Dermis blood vessel endothelial cell (primary cell): ENCODE measurements around the gene G6PC1. TPM values are rescaled to one million over a fixed set of nuclear protein-coding genes. Genes with fewer than 3 reads are reported as not detected.
"Not testable (repeated sequence)": the region's sequence is repeated elsewhere in the genome, so short reads cannot be mapped to it uniquely, and the experiment has no call there.

Source experiments
- DNase-seq: peaks from one replicate; pipeline ENCODE4 v3.0.0; 2010
- total RNA-seq: library from RNA; depleted of rRNA; stranded (reverse); fragments of >200 nt; gene quantifications from 2 replicates; pipeline ENCODE4 v1.2.3, GENCODE V29; 2014

G6PC1 gene
- total RNA-seq, 1 donor from 2014 or later = not detected

DNA sequence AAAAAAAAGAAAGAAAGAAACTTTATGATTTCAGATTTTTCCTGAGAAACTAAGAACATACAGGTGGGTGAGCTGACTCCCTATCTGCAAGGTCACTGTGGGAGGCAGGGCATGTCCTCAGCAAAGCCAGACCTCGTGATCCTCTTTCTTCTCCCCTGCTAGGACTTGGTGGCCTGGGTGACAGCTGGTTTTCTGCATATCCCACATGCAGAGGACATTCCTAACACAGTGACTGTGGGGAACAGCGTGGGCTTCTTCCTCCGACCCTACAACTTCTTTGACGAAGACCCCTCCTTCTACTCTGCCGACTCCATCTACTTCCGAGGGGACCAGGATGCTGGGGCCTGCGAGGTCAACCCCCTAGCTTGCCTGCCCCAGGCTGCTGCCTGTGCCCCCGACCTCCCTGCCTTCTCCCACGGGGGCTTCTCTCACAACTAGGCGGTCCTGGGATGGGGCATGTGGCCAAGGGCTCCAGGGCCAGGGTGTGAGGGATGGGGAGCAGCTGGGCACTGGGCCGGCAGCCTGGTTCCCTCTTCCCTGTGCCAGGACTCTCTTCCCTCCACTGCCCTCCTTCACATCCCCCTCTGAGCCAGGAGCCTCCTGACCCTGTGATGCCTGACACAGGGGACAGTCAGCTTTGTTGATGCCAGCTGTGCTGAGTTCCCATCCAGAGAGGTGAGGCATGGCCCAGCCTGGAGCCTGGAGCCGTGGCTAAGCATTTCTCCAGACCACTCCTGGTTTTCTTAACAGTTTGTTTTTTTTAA lies 26.5 kb upstream of the G6PC1 start:
- DNase-seq = not testable (repeated sequence)

DNA sequence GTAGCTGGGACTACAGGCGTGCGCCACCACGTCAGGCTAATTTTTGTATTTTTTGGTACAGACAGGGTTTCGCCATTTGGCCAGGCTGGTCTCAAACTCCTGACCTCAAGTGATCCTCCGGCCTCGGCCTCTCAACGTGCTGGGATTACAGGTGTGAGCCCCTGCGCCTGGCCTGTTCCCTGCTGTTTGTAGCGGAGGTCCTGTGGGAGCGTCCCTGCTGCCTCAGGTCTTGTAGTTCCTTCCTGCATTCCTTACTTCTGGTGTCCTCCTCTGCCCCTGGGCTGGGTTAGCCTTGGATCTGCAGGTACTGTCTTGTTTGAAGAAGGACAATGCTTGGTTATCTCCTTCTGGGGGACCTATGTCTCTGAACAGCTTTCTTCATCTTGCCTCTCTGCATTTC lies 23.6 kb upstream of the G6PC1 start:
- no peak for DNase-seq

DNA sequence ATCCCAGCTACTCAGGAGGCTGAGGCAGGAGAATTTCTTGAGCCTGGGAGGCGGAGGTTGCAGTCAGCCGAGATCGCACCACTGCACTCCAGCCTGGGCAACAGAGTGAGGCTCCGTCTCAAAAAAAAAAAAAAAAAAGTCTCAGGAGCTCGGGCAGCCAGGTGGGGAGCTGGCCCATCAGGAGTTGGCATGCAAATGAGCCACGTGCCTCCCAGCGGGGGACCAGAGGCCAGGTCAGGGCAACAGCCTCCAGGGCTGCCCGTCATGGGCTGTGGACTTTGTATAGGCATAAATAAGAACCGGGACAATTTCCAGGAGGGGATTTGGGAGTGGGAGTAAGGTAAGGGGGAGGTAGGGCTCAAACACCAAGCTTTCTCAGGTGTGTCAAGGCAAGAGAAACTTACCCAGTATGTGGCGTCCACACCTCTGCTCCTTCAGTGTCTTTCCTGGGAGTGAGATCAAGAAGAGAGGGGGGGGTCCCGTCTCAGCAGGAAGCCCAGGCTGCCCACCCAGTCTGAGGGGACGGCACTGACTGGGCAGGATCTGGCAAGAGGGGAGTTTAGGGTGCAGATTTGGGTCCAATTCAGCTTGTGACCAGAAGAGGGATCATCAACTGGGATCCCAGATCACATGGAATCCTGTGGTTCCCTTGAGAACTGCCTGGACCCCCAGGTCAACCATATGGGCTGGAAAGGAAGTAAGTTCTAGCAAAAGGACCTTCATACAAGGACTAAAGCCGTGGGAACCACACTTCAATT lies 22.3 kb upstream of the G6PC1 start:
- peak; percentile 16 for DNase-seq

DNA sequence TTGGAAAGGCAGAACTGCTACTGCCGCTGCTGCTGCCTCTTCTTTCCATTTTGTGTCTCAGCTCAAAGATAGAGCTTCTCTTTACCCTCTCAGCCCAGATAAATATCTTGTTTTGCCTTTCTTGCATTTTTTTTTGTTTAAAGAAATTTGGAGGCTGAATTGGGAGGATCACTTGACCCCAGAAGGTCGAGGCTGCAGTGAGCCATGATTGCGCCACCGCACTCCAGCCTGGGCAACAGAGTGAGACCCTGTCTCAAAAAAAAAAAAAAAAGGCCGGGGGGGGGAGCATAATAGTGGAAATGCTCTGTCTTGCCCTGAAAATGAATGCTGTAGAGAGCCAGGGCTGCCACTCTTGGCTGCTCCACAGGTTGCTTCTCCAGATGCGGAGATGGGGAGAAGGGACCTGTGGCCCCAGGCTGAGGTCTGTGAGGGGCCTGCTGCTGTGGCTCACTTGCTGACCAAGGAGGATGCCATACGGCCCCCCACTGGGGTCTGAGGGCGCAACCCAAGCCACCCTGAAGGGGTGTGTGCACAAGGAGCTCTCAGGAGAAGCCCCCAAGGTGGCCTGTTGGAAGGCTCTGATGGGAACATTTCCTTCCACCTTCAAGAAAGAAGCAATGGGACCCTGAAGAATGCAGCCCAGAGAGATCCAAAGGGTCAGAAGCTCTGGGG lies 21.5 kb upstream of the G6PC1 start:
- no peak for DNase-seq

DNA sequence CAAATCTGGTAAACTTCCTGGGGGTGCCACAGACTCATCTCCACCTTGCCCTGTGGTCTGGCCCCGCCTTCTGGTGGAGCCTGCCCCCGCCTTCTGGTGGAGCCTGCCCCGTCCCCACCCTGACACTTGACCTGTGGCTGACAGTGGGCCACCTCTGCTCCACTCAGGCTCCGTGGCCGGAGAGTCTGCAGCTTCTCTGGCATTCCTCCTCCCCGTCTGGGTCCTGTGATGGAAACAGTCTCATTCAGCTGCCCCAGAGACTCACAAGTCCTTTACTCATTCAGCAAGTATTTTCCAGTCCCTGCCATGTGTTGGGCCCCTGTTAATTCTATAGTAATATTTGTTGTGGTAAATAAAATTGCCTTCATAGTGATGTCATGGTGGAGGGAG lies 21.0 kb upstream of the G6PC1 start:
- no peak for DNase-seq

DNA sequence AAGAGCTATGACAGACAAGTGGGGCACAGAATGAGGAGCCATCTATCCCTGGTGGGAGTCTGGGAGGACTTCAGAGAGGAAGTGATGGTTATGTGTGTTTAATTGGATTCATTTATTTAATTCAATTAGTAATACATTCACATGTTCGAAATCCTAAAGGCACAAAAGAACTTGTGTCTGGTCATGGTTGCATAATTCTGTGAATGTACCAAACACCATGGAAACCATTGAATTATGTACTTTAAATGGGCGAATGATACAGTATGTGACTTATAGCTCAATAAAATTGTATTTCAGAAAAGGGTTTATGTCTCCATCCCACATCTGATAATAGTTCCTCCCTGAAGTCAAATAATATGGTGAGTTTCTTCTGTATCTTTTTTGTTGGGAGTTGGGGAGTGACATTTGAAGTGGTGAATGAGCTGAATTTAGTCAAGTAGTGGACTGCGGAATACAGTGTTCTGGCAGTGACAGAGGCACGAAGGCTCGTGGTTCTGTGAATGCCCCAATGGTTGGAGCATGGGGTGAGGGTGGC lies 19.8 kb upstream of the G6PC1 start:
- no peak for DNase-seq

DNA sequence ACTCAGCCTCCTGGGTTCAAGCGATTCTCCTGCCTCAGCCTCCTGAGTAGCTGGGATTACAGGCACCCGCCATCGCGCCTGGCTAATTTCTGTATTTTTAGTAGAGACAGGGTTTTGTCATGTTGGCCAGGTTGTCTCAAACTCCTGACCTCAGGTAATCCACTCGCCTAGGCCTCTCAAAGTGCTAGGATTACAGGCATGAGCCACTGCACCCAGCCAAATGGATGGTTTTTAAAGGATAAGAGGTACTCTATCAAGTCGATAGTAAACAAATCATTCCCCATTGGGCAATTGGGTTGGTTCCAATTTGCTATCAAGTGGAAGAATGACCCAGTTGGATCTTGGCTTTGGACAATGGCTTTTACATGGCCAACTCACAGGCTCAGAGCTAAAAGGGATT lies 18.9 kb upstream of the G6PC1 start:
- DNase-seq = not testable (repeated sequence)

DNA sequence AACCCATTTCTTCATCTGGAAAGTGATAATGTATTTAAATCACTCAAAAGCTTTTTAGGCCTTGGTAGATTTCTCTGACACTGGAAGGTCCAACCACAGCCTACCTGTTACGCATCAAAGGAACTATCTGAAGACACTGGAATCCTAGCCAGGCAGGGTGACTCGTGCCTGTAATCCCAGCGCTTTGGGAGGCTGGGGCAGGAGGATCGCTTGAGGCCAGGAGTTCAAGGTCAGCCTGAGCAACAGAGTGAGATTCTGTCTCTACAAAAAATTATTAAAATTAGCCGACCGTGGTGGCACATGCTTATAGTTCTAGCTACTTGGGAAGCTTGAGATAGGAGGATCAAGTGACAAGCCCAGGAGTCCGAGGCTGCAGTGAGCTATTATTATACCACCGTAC lies 18.4 kb upstream of the G6PC1 start:
- DNase-seq = no peak

DNA sequence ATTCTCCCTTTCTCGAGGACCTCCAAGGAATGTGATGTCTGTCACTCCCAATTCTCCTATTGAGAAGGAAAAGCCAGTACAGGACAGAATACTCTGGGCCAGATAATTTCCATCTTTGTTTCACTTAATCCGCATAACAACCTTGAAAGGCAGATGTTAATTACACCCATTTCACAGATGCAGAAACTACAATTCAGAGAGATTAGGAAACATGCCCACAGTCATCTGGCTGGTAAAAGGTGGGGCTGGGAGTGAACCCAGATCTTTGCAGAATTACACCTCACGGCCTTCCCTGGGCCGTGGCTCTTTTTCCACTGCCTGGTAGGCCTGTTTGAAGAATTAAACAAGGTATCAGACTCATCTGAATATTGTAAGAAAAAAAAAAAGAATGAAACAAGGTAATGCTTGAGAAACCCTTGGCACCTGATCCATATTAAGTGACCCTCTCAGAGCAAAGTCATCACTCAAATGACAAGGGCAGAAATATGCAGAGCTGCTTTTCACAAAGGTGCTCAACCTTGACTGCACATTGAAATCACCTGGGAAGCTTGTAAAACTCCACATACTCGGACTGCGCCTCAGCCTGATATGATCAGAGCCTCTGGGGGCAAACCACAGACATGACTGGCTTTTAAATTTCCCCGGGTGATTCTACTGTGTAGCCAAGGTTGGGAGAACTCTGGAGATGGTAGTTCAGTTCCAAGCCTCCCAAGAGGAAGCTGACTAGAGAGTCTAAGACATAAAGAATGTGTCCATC lies 16.6 kb upstream of the G6PC1 start:
- no peak for DNase-seq

DNA sequence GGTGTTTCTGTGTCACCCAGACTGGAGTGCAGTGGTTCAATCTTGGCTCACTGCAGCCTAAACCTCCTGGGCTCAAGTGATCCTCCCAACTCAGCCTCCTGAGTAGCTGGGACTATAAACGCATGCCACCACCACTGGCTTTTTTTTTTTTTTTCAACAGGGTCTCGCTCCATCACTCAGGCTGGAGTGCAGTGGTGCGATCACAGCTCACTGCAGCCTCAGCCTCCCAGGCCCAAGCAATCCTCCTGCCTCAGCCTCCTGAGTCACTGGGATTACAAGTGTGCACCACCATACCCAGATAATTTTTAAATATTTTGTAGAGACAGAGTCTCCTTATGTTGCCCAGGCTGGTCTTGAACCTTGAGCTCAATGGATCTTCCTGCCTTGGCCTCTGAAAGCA lies 14.8 kb upstream of the G6PC1 start:
- DNase-seq = not testable (repeated sequence)

DNA sequence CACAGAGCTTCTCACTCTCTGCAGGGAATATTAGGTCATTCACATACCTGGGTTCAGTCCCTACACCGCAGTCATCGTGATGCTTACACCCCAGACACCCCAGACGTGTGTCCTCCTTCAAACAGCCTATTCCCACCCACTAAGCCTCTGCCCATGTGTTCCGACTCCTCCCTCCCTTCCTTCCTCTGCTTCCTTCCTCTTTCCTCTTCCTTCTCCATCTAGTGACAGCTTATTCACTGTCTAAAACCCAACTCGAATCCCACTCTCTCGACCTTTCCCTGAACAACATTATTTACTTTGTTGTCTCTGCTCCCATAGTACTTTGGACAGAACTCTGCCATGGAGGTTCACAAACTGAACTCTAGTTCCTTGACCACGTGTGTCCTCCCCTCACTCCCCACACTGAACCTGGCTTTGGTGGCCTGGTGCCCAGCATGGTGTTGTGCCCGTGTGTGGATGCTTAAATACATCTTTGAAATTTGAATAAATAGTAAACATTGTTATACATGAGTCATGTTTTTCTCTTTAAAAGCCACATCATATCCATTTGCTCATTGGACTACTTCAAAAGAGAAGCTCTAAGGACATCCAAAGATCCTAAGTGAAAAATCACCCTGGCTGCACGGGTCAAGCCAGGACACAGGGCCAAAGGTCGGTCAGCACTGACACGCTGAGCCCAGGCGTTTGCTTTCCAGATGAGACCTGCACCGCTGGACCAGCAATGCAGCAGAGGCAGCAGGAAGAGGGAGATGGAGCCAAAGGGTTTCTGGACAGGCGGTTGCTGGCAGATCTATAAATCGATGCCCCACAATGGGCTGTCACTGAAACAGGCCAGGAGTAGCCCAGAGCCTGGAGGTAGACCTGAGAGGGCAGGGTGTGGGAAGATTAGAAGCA lies 14.1 kb upstream of the G6PC1 start:
- DNase-seq = no peak

DNA sequence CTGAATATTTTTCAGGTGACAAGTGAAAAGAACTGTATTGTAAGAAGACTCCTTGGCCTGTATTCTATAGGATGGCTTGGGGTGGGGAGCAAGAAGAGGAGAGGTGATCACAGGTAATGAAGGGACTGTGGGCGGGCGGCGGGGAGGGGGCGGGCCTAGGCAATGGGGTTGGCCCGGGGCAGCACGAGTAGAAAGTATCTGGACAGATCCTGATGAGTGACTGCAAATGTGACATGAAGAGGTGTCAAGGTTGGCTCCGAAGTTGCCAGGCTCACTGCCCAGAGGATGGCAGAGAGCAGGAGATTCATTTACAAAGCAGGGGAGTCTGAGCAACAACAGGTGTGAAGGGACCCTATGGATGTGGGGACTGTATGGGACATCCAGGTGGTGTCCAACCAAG lies 10.8 kb upstream of the G6PC1 start:
- no peak for DNase-seq

DNA sequence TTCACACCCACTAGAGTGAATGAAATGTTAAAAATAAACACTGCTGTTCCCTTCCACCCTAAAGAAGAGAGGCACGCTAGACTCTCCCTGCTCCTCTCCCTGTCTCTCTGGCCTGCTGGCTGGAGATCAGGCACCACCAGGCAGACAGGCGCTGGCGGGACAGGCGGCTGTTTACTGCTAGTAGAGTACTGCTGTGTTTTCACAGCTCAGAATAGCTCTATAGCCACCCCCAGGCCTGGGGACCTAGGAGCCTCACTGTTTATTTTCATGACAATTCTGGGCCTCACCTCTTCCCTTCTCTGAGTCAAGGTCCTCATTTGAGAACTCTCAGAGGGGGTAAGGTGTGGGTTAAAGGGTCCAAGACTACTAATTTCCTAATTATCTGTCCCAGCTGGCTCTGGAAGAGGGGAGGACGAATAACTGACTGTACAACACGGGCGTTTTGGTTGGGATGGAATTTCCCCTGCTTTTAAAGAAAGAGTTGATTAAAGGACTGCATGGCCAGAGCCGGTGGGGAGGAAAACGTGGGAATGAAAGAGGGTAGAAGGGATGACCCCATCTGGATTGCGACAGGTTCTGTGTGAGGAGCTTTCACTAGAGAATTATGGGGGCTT lies 9.0 kb upstream of the G6PC1 start:
- DNase-seq = peak; percentile 19

DNA sequence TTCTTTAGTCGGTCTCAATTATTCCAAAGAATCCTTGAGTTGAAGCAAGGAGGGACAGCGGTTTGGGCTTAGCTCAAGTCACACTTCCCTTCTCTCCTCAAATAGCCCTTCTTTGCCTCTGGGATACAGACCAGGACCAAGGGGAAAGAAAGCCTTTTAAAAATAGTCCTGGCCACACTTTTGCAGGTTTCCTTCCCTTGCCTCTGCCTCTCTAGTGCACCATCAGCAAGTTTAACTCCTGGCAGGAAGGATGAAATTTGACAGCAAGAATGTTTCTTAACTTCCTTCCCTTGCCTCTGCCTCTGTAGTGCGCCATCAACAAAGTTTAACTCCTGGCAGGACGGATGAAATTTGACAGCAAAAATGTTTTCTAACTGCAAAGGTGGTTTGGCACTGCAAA lies 7.2 kb upstream of the G6PC1 start:
- peak; percentile 25 for DNase-seq

DNA sequence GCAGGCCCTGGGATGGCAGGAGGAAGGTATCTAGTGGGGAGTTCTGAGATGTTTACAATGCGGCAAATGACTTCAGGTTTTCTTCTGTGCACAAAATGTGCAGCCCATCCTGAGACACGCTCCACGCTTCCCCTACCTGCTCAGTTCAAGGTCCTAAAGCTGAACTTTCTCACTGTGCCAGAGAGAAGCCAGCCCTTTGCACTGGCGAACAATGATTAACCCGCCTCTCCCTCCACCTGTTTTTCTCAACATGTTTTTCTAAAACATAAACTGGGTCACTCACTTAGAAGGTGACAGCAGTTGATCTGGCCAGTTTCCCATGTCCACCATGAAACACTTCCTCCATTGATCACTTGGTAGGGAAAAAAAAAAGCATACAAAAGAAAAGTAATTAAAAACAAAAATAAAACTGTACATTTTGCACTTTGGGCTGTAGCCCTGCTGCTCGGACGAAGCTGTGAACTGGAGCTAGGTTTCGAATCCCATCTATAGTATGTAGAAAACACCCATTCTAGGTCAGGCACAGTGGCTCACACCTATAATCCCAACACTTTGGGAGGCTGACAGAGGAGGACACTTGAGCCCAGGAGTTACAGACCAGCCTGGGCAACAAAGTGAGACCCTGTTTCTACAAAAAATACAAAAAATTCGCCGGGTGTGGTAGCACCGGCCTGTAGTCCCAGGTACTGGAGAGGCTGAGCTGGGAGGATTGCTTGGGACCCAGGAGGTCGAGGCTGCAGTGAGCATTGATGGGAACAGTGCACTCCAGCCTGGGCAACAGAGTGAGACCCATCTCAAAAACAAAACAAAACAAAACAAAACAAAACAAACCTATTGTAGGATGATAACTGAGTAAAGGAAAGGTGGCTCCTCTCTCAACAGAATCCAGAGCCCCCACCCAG lies 6.1 kb upstream of the G6PC1 start:
- peak; percentile 25 for DNase-seq

DNA sequence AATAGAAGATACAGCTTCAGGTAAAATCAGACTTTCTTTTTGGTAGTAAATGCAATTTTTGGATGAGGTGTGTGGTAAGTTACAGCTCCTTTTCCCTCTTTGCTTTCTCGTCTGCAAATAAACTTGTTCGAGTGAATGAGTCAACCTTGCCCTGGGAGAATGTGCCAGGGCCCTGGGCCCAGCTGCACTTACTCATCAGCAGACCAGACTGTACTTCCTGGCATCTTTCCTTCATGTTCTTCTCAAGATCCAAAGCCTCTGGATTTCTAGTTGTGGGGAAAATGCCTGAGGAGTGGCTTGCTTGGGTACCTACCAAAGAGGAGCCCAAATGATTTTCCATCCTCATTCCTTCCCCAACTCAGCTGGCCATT lies 5.4 kb upstream of the G6PC1 start:
- peak; percentile 88 for DNase-seq

DNA sequence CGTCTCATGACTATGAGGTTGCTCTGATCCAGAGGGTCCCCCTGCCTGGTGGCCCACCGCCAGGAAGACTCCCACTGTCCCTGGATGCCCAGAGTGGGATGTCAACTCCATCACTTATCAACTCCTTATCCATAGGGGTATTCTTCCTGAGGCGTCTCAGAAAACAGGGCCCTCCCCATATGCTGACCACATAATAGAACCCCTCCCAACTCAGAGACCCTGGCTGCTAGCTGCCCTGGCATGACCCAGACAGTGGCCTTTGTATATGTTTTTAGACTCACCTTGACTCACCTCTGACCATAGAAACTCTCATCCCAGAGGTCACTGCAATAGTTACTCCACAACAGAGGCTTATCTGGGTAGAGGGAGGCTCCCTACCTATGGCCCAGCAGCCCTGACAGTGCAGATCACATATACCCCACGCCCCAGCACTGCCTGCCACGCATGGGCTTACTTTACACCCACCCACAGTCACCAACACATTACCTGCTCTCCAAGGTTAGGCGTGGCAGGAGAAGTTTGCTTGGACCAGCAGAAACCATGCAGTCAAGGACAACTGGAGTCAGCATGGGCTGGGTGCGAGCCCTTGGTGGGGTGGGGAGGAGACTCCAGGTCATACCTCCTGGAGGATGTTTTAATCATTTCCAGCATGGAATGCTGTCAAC lies 2.3 kb upstream of the G6PC1 start:
- no peak for DNase-seq

DNA sequence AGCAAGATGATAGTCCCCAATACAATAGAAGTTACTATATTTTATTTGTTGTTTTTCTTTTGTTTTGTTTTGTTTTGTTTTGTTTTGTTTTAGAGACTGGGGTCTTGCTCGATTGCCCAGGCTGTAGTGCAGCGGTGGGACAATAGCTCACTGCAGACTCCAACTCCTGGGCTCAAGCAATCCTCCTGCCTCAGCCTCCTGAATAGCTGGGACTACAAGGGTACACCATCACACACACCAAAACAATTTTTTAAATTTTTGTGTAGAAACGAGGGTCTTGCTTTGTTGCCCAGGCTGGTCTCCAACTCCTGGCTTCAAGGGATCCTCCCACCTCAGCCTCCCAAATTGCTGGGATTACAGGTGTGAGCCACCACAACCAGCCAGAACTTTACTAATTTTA lies 618 bp upstream of the G6PC1 start:
- DNase-seq = not testable (repeated sequence)

DNA sequence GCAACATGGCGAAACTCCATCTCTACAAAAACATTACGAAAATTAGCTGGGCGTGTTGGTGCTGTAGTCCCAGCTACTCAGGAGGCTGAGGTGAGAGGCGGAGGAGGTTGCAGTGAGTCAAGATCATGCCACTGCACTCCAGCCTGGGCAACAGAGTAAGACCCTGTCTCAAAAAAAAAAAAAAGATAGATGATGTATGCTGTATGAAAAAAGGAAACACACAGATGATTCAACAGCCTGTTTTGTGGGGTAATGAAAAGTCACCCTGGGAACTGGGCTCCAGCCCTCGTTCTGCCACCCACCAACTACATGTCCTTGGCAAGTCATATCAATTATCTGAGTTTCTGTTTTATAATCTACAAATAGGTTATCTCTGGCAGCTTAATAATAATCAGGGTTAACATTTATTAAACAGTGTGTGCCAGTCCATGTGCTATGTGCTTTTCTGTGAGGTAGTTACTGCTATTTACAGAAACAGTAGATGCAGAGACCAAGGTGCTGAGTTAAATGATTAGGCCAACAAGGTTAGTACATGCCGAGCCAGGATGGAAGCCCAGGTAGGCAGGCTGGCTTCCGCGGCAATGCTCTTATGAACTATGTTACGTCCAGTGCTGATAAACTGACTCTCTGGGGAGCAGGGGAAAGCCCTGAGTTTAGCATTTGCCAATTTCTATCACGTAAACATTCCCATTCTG lies 1.1 kb downstream of the G6PC1 start:
- DNase-seq = no peak
